Right lobe of liver (tissue), 4 donors: ENCODE data around the gene NQO2.

Experiments used
- POLR2A ChIP-seq: fragments of 450-650 bp; IDR thresholded peaks from one replicate; pipeline ENCODE4 v1.6.1; 2017; ENCODE audit warnings: antibody characterized with exemption, mild to moderate bottlenecking
- TF ChIP-seq, protein P1 (sequence below), 4 donors: fragments of 200-600 bp in 3 of 4; fragments of 450-650 bp in 1 of 4; IDR thresholded peaks; one replicate each; pipeline versions ENCODE4 v1.5.1 to v1.8.0; 2016 to 2022; ENCODE audit warnings: antibody characterized with exemption in 4 of 4, mild to moderate bottlenecking in 2 of 4
- donor health status: DM: no; HTN: no; CAD: no.
- donor health status: DM: no; HTN: no; CAD: no.
- donor health status: DM: no; HTN: yes; CAD: no.

DNA sequence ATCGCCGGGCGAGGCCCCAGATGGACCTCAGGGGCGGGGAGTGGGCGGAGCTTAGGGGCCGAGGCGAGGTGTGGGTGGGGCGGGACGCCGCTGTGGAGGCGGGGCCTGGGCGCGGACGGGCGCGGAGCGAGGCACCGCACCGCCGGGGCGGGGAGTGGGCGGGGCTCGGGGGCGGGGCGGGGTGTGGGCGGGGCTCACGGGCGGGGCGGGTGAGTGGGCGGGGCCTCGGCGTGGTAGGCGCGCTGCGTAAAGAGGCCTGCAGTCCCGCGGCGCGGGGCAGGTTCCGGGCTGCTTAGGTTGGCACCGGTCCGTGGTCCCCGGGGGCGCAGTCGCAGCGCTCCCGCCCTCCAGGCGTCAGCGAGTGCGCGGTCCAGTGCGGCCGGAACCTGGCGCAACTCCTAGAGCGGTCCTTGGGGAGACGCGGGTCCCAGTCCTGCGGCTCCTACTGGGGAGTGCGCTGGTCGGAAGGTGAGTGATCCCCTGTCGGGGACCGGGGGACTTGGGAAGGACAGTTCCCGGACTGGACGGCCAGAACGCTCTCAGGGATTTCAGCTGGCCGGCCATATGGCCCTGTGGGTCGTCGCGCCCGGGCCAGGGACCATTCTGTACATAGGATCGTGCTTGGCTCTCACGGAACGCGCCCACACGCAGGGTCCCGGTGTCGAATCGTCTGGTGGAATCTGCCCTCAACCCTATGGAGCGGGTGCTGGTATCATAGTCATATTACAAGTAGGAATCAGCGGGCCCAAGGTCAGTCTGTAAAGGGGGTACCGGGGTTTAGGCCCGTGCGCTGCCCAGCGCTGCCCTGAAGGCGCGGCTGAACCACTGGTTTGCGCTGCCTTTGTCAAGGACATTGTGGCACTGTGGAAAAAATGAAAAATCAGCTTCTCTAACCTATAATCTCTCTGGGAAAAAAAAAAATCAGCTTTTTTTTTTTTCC lies at the start of gene NQO2:
- TF ChIP-seq, protein P1, sequence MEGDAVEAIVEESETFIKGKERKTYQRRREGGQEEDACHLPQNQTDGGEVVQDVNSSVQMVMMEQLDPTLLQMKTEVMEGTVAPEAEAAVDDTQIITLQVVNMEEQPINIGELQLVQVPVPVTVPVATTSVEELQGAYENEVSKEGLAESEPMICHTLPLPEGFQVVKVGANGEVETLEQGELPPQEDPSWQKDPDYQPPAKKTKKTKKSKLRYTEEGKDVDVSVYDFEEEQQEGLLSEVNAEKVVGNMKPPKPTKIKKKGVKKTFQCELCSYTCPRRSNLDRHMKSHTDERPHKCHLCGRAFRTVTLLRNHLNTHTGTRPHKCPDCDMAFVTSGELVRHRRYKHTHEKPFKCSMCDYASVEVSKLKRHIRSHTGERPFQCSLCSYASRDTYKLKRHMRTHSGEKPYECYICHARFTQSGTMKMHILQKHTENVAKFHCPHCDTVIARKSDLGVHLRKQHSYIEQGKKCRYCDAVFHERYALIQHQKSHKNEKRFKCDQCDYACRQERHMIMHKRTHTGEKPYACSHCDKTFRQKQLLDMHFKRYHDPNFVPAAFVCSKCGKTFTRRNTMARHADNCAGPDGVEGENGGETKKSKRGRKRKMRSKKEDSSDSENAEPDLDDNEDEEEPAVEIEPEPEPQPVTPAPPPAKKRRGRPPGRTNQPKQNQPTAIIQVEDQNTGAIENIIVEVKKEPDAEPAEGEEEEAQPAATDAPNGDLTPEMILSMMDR (IDR thresholded peaks at IDR 0.05), result no peak
- peak; percentile 92 for TF ChIP-seq POLR2A
